IMR-90 (cell line): ENCODE measurements around the gene ADARB2. TPM values are rescaled to one million over a fixed set of nuclear protein-coding genes. Genes with fewer than 3 reads are reported as not detected.

Experiments
- ATAC-seq: fragments of 200-7000 bp; cut with Tn5 transposase; 2 replicates; pipeline ENCODE4 v1.9.1; 2020; ENCODE audit warnings: low read depth, mild to moderate bottlenecking, moderate library complexity
- BruUV-seq: library from RNA; stranded (reverse); fragments of 400-500 nt; replicated peaks from 2 replicates; lab custom pipeline; 2021; lab: Mats Ljungman, UMichigan
- CTCF ChIA-PET: fragments of 300-600 bp; formaldehyde crosslinking; extraction: SDS; loops from one replicate; lab custom pipeline; 2021; ENCODE audit warnings: antibody characterized with exemption; lab: Yijun Ruan, JAX
- POLR2A ChIA-PET: fragments of 300-600 bp; sonication (Branson Sonifier 250); formaldehyde crosslinking; loops from one replicate; lab custom pipeline; 2022; ENCODE audit warnings: antibody characterized with exemption; ENCODE audit not compliant: unreplicated experiment; lab: Charles Lee
- DNase-seq: peaks from one replicate; pipeline ENCODE4 v3.0.0; 2013
- H2AFZ ChIP-seq: replicated peaks from 2 replicates; pipeline ENCODE3; 2013; ENCODE audit warnings: low read length, mild to moderate bottlenecking; ENCODE audit not compliant: poor library complexity
- H2AK5ac ChIP-seq: 2 replicates; pipeline ENCODE4 v1.6.1; 2013; ENCODE audit warnings: low read depth, low read length, inconsistent platforms
- H2AK9ac ChIP-seq: replicated peaks from 2 replicates; pipeline ENCODE3; 2013; ENCODE audit warnings: mild to moderate bottlenecking, low read depth, low read length, moderate library complexity; ENCODE audit not compliant: poor library complexity
- H2BK120ac ChIP-seq: 2 replicates; pipeline ENCODE4 v1.6.1; 2013; ENCODE audit warnings: low read depth, low read length, inconsistent platforms
- H2BK15ac ChIP-seq: 3 replicates; pipeline ENCODE4 v1.6.1; 2013; ENCODE audit warnings: low read depth, low read length, inconsistent platforms
- H2BK20ac ChIP-seq: 2 replicates; pipeline ENCODE4 v1.6.1; 2013; ENCODE audit warnings: low read depth, mild to moderate bottlenecking, inconsistent platforms, low read length, moderate library complexity
- H2BK5ac ChIP-seq: 2 replicates; pipeline ENCODE4 v1.6.1; 2013; ENCODE audit warnings: mild to moderate bottlenecking, low read depth, low read length, inconsistent platforms; ENCODE audit not compliant: poor library complexity, severe bottlenecking
- H3K14ac ChIP-seq: replicated peaks from 2 replicates; pipeline ENCODE4 v1.6.1; 2013; ENCODE audit warnings: low read depth, low read length, inconsistent platforms
- H3K18ac ChIP-seq: 2 replicates; pipeline ENCODE4 v1.6.1; 2013; ENCODE audit warnings: low read depth, low read length, control low read depth
- H3K23ac ChIP-seq: 2 replicates; pipeline ENCODE4 v1.6.1; 2013; ENCODE audit warnings: low read depth, low read length, inconsistent platforms
- H3K27ac ChIP-seq: 2 replicates; pipeline ENCODE4 v1.5.1; 2013; ENCODE audit warnings: mild to moderate bottlenecking, control low read depth, low read length; ENCODE audit not compliant: insufficient read depth
- H3K27me3 ChIP-seq: 2 replicates; pipeline ENCODE4 v1.6.1; 2013; ENCODE audit warnings: low read length; ENCODE audit not compliant: control insufficient read depth, insufficient read depth
- H3K36me3 ChIP-seq: 2 replicates; pipeline ENCODE4 v1.6.1; 2013; ENCODE audit warnings: low read length, mixed read lengths; ENCODE audit not compliant: control insufficient read depth, insufficient read depth
- H3K4ac ChIP-seq: 2 replicates; pipeline ENCODE4 v1.6.1; 2013; ENCODE audit warnings: low read depth, low read length, inconsistent platforms
- H3K4me1 ChIP-seq: 2 replicates; pipeline ENCODE4 v1.6.1; 2013; ENCODE audit warnings: low read length, mixed read lengths; ENCODE audit not compliant: control insufficient read depth, insufficient read depth
- H3K4me2 ChIP-seq: 2 replicates; pipeline ENCODE4 v1.6.1; 2013; ENCODE audit warnings: low read depth, mild to moderate bottlenecking, control low read depth, low read length, moderate library complexity
- H3K4me3 ChIP-seq: 2 replicates; pipeline ENCODE4 v1.5.1; 2013; ENCODE audit warnings: low read depth, mild to moderate bottlenecking, control low read depth, low read length, moderate library complexity; ENCODE audit not compliant: insufficient read depth
- H3K56ac ChIP-seq: 2 replicates; pipeline ENCODE4 v1.6.1; 2013; ENCODE audit warnings: low read length, inconsistent platforms; ENCODE audit not compliant: insufficient read depth; ENCODE audit errors: extremely low read depth
- H3K79me1 ChIP-seq, 2 experiments: 2 replicates each; pipeline ENCODE4 v1.6.1; 2013; ENCODE audit warnings: low read length in 2 of 2, inconsistent platforms in 1 of 2, low read depth in 1 of 2
- H3K9ac ChIP-seq: 2 replicates; pipeline ENCODE4 v1.6.1; 2013; ENCODE audit warnings: low read depth, low read length, control low read depth
- H3K9me1 ChIP-seq: 2 replicates; pipeline ENCODE4 v1.6.1; 2013; ENCODE audit warnings: low read length, inconsistent platforms; ENCODE audit not compliant: insufficient read depth
- H3K9me3 ChIP-seq: 2 replicates; pipeline ENCODE4 v1.6.1; 2013; ENCODE audit warnings: low read length; ENCODE audit not compliant: control insufficient read depth, insufficient read depth
- H4K20me1 ChIP-seq: 2 replicates; pipeline ENCODE4 v1.6.1; 2013; ENCODE audit warnings: low read length, inconsistent platforms; ENCODE audit not compliant: insufficient read depth
- H4K5ac ChIP-seq: 2 replicates; pipeline ENCODE4 v1.6.1; 2013; ENCODE audit warnings: mild to moderate bottlenecking, low read depth, low read length, control low read depth
- H4K8ac ChIP-seq, 2 experiments: 2 replicates each; pipeline ENCODE4 v1.6.1; 2013; ENCODE audit warnings: low read depth in 2 of 2, low read length in 2 of 2, control low read depth in 1 of 2, inconsistent platforms in 1 of 2
- H4K91ac ChIP-seq: 2 replicates; pipeline ENCODE4 v1.6.1; 2013; ENCODE audit warnings: low read depth, low read length, inconsistent platforms; ENCODE audit not compliant: insufficient read depth
- CEBPB ChIP-seq: IDR thresholded peaks from 2 replicates; pipeline ENCODE4 v1.6.1; 2012; ENCODE audit warnings: low read depth, low read length, improper control_type of control experiment
- MAZ ChIP-seq: IDR thresholded peaks from 2 replicates; pipeline ENCODE4 v1.6.1; 2012; ENCODE audit warnings: low read depth, mild to moderate bottlenecking, low read length, improper control_type of control experiment, moderate library complexity, borderline replicate concordance
- NFE2L2 ChIP-seq: fragments of 150-350 bp; IDR thresholded peaks from 2 replicates; pipeline ENCODE4 v1.6.1; 2016; ENCODE audit warnings: low read depth, mild to moderate bottlenecking, low read length
- RAD21 ChIP-seq: IDR thresholded peaks from 2 replicates; pipeline ENCODE4 v1.6.1; 2012; ENCODE audit warnings: low read length, improper control_type of control experiment
- SMC3 ChIP-seq: fragments of 150-350 bp; IDR thresholded peaks from 2 replicates; pipeline ENCODE4 v1.6.1; 2016; ENCODE audit warnings: low read depth, mild to moderate bottlenecking, antibody characterized with exemption, low read length, moderate library complexity
- USF2 ChIP-seq: fragments of 150-350 bp; IDR thresholded peaks from 2 replicates; pipeline ENCODE4 v1.6.1; 2017; ENCODE audit warnings: mild to moderate bottlenecking, antibody characterized with exemption, low read length, low read depth
- WGBS, 2 experiments: methylation state at CpG; one replicate each; pipeline versions ENCODE4 v1.1.5 to v1.1.7; 2013; ENCODE audit warnings: missing lambda C conversion rate in 2 of 2; ENCODE audit not compliant: insufficient read length in 1 of 2; ENCODE audit errors: extremely low coverage in 2 of 2; 5-methylcytosine and 5-hydroxymethylcytosine counted together
- dilution Hi-C: fragments of 300-500 bp; cut with HindIII; formaldehyde crosslinking; loops from one replicate; pipeline ENCODE4 v1.14.3; 2018; ENCODE audit warnings: low sequenced_read_pairs; ENCODE audit not compliant: unreplicated experiment
- in situ Hi-C: fragments of 300-500 bp; cut with MboI; formaldehyde crosslinking; loops from 3 replicates; pipeline ENCODE4 v1.14.3; 2019; ENCODE audit warnings: low sequenced_read_pairs, inconsistent platforms, mixed read lengths
- intact Hi-C: fragments of 100-400 bp; cut with micrococcal nuclease; formaldehyde crosslinking; loops from 2 replicates; pipeline ENCODE4 v1.10.0; 2022
- polyA plus RNA-seq, 3 experiments: library from polyadenylated mRNA; depleted of rRNA; stranded (reverse); fragments of >200 nt; gene quantifications; 2 replicates each; pipeline ENCODE4 v1.2.3, GENCODE V29; 2012; ENCODE audit warnings: low replicate concordance in 1 of 3
- total RNA-seq: library from RNA; depleted of rRNA; stranded (reverse); fragments of >200 nt; gene quantifications from 2 replicates; pipeline ENCODE4 v1.2.3, GENCODE V29; 2012

ADARB2 gene
- total and polyA plus RNA-seq, 2 of the 4 experiments (the other 2 are of a cell fraction): not detected

GRCh38 chr10:1472178-1472958, 265.0 kb downstream of the ADARB2 start:
- no peak overlapping the region for H3K56ac ChIP-seq
- no peak overlapping the region for H3K4ac ChIP-seq
- no peak overlapping the region for H3K18ac ChIP-seq
- H2BK15ac ChIP-seq: no peak overlapping the region
- WGBS, 2 experiments: 70% methylated on average over 8 of the region's 21 CpGs; no CpG with 5 or more reads in 1 of the 2 experiments
- peaks cover 52% of the 10 kb centered on the region for H3K9me3 ChIP-seq
- H3K36me3 ChIP-seq: no peaks in the 10 kb centered on the region
- H3K4me2 ChIP-seq: no peak overlapping the region
- H2AFZ ChIP-seq: no peak overlapping the region
- H2AK9ac ChIP-seq: no peak overlapping the region
- H2BK5ac ChIP-seq: no peak overlapping the region
- no peaks in the 10 kb centered on the region for H4K20me1 ChIP-seq
- in situ Hi-C loops (no loop called here), dilution Hi-C loops (no loop called here), intact Hi-C loops (no loop called here)
- no peak overlapping the region for H3K14ac ChIP-seq
- no peak overlapping the region for H2AK5ac ChIP-seq
- no peaks in the 10 kb centered on the region for H3K9me1 ChIP-seq
- H4K8ac ChIP-seq: no peak overlapping the region
- ChIA-PET POLR2A (no interaction called here), CTCF (no interaction called here)
- H4K91ac ChIP-seq: no peak overlapping the region
- H2BK20ac ChIP-seq: no peak overlapping the region
- no peak overlapping the region for H3K9ac ChIP-seq
- TF ChIP-seq RAD21 (no peak), SMC3 (no peak), NFE2L2 (no peak), CEBPB (no peak), USF2 (no peak), MAZ (no peak)
- DNase-seq (no peak), ATAC-seq (no peak)
- H3K4me3 ChIP-seq: no peak overlapping the region
- BruUV-seq: no TSS peak
- no peak overlapping the region for H3K27ac ChIP-seq
- no peak overlapping the region for H4K5ac ChIP-seq
- H3K23ac ChIP-seq: no peak overlapping the region
- H3K27me3 ChIP-seq: no peaks in the 10 kb centered on the region
- H2BK120ac ChIP-seq: no peak overlapping the region
- no peaks in the 10 kb centered on the region for H3K79me1 ChIP-seq
- H3K4me1 ChIP-seq: no peaks in the 10 kb centered on the region
